Midbrain (tissue), 1 donor: ENCODE results near the gene P2RY11.

Source experiments
- DNase-seq: peaks from one replicate; lab custom pipeline; 2025; lab: John Stamatoyannopoulos, UW

The P2RY11 gene

DNA sequence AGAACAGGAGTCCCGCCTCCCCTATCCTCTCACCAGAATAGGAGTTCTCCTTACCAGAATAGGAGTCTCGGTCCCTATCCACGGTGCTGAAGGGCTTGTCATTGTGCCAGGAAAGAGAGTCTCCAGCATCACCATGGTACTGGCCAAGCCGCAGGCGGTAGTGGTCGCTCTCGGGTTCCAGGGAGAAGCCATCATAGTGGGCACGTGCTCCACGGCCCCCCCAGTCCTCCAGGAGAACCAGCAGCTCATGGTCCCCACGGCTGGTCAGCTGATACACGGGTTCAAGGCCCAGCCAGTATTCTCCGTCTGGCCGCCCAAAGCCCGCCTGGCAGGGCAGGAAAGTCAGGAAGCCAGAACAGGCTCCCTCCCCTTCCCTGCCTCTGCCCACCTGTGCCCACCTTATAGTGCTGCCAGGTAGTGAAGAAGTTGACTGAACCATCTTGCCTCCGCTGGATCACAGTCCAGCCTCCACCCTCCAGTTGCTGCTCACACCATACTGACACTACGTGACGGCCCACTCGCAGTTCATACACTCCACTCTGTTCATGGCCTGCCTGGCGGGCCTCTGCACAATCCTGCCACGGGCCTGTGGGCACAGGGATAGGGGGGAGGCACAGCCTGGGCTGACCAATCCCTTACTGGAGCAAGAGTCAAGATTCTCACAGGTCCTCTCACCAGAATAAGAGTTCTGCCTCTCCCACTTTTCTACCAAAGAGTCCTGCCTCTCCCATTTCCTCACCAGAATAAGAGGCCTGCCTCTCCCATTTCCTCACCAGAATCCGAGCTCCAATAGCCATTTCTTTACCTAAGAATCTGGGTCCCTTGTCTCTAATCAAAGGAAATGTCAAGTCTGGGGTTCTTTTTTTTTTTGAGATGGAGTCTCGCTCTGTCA, 18.0 kb upstream of the P2RY11 start:
- DNase-seq: no peak

- DNase-seq: no peak
Observed at GRCh38 chr19:10095622-10095947, 15.9 kb upstream of the P2RY11 start.

- peak; percentile 87 for DNase-seq
Observed at GRCh38 chr19:10095948-10096614, 15.4 kb upstream of the P2RY11 start.

- DNase-seq: no peak
Observed at GRCh38 chr19:10096615-10096963, 14.9 kb upstream of the P2RY11 start.

DNA sequence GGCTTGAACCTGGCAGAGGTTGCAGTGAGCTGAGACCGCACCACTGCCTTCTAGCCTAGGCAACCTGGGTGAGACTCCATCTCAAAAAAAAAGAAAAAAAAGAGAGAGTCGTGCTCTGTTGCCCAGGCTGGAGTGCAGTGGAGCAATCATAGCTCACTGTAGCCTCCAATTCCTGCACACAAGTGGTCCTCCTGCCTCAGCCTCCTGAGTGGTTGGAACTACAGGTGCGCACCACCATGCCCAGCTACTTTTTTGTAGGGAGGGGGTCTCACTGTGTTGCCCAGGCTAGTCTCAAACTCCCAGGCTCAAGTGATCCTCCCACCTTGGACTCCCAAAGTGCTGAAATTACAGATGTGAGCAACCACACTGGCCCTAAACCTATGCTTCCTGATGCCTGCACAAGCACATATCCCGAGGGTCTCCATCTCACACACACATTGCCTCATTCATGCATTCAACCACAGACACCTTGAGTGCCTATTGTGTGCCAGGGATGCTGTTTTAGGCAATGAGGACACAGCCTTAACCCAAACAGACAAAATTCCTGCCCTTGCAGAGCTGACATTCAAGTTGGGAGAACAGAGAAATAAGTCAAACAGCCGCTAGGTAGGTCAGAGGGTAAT, 11.2 kb upstream of the P2RY11 start:
- DNase-seq: no peak

DNA sequence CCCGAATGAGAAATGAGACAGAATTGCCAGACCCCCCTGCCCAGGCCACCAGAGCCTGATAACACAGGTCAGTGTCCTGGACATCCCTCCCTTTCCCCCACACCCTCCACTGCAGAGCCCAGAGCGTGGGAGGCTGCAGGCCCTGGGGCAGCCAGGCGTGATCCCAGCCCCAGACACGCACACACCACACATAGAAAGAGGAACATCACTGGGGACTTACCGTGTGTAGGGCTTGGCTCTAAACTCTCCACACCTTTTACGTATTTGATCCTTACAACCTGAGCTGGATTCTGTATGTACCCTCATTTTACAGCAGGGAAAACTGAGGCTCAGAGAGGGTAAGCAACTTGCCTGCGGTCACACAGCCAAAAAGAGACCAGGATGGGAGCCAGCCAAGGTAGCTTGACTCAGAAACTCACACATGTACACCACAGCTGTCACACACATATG, 8.7 kb upstream of the P2RY11 start:
- no peak for DNase-seq

GRCh38 chr19:10104130-10104513, 7.4 kb upstream of the P2RY11 start:
- no peak for DNase-seq

DNA sequence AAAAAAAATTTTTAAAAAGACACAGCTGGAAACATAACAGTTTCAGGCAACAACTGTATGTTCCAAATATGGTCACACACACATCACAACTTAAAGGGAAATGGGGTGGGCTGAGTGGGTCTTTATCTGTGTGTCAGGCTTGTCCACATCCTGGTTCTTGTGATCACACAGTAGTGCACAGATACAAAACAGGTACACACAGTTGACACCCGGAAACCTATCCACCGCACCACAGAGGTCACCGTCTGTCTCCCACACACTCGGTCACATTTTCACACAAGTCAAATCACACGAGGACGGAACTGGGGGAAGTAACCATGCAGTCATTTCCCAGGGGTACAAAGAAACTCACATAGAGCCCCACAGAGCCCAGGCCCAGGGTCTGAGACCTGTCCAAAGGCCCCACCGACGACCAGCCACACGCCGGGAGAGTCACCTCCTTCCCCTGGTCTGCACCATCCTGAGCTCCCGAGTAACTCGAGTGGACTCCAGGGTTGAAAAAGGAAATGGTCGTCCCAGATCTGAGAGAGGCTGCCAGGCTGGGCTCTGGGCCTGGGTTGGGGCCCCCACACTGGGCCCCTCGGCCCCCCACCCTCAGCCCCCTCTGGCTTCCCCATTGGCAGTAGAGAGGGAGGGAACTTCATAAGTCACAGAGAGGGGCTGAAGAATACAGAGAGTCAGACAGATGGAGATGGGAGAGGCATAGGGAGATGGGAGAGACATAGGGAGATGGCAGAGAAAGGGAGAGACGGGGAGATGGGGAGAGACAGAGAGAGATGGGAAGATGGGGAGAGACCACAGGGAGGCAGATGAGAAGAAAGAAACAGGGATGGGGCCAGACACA, 6.6 kb upstream of the P2RY11 start:
- no peak for DNase-seq

GRCh38 chr19:10105509-10106099, 5.9 kb upstream of the P2RY11 start:
- no peak for DNase-seq

- DNase-seq: peak; percentile 97
Observed at GRCh38 chr19:10106100-10106936, 5.2 kb upstream of the P2RY11 start, which contains the start of gene PPAN. TSS of gene PPAN (plus strand) at chr19:10106362. CDS start at chr19:10106395, 33 bp downstream.

DNA sequence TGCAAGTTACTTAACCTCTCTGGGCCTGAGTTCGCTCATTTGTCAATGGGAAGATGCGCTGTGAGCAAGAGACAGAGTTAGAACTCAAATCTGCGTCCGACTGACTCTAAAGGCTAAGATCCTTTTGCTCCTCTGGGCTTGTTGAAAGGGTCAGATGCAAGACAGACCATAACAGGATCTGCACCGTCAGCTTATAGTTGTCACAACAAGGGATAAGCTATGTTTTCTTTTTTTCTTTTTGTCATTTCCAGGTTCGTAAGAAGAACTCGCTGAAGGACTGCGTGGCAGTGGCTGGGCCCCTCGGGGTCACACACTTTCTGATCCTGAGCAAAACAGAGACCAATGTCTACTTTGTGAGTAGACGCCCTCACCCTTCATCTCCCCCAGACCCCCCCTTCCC, 4.2 kb upstream of the P2RY11 start:
- no peak for DNase-seq

DNA sequence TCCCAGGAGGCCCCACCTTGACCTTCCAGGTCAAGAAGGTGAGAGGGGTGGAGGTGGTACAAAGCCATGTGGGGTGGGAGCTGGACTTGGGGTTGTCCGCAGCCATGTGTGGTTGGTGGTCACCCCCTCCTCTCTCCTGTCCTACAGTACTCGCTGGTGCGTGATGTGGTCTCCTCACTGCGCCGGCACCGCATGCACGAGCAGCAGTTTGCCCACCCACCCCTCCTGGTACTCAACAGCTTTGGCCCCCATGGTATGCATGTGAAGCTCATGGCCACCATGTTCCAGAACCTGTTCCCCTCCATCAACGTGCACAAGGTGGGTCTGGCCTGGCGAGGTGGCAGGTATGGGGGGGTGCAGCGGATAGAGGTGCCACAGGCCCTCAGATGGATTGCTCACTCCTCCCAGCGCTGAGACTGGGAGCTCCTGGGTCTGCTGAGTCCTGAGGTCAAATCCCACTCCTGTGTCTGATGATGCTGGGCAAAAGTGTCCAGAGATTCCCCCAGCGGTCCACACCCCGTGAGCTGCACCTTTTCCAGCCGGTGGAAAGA, 3.6 kb upstream of the P2RY11 start:
- DNase-seq: no peak

DNA sequence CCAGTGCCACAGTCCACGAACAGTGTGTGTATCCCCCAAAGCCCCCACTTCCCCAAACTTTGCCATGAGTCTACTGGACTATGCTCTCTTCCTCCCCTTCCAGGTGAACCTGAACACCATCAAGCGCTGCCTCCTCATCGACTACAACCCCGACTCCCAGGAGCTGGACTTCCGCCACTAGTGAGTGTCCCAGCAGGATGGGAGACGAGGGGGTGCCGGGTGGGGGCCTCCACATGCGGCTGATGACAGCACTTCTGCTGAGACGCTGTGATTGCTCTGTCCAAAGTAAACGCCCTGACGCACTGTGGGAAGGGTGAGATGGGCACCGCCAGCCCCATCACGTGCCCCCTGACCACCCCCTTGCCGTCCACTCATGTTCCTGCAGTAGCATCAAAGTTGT, 2.0 kb upstream of the P2RY11 start:
- DNase-seq: no peak

- DNase-seq: no peak
Observed at GRCh38 chr19:10110076-10110971, 1.2 kb upstream of the P2RY11 start.

- DNase-seq: no peak
Observed at GRCh38 chr19:10110972-10111317, 548 bp upstream of the P2RY11 start.

DNA sequence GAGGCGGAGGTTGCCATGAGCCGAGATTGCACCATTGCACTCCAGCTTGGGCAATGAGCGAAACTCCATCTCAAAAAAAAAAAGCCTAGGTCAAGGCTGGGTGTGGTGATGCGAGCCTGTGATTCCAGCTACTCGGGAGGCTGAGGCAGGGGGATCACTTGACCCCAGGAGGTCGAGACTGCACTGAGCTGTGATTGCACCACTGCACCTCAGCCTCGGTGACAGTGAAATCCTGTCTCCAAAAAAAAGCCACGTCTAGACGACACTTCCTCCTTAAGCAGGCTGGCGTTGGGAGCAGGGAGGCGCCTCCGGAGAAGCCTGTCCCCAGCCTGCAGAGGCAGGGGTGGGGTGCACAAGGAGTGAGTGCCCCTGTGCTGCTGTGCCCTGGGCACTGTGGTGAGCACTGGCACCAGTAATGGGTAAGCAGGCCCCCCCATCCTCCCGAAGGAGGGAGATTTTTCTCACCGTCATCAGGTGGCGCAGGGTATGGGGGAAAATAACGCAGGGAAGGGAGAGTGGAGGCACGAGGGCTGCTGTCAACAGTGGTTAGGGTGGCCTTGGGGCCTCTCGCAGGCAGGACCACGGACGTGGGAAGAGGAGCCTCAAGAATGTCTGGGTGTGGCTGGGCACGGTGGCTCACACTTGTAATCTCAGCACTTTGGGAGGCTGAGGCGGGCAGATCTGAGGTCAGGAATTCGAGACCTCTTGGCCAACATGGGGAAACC, 706 bp downstream of the P2RY11 start:
- no peak for DNase-seq

DNA sequence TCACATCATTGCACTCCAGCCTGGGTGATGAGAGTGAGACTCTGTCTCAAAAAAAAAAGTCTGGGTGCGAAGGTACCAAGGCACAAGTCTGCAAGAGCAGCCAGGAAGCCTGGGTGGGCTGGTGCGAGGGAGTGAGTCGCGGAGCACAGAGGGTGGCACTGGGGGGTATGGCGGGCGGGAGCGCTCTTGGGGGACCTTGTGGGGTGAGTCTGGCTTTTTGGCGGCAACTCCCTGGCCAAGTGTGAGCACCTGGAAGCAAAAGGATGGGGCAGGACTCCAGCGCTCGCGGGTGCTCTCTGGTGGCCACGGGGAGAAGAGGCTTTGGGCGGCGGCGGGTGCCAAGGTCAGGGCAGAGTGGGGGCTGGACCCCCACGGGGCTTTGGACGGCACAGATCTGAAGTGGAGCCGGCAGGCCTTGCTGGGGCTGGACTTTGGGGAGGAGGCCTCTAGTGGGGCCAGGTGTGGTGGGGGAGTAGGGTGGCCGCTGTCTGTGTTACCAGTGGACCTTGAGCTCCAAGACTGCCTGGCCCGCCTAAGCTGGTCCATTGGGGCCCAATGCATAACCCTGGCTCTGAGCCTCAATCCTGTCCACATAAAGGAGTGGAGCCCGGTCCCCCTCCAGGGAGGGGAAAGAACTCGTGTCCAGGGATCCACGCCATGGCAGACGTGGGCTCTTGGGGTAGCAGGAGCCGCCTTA, 1.6 kb downstream of the P2RY11 start:
- no peak for DNase-seq

DNA sequence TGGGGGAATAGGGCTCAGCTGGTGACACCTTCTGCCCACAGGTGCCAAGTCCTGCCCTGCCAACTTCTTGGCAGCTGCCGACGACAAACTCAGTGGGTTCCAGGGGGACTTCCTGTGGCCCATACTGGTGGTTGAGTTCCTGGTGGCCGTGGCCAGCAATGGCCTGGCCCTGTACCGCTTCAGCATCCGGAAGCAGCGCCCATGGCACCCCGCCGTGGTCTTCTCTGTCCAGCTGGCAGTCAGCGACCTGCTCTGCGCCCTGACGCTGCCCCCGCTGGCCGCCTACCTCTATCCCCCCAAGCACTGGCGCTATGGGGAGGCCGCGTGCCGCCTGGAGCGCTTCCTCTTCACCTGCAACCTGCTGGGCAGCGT, 2.1 kb downstream of the P2RY11 start:
- DNase-seq: no peak
